Thoracic aorta (tissue), 2 donors: ENCODE measurements around the gene DNAJB2. TPM values are rescaled to one million over a fixed set of nuclear protein-coding genes. Genes with fewer than 3 reads are reported as not detected.
A peak's percentile ranks its signal among the peaks of the same experiment; 100 is the strongest.

Experiments used
- ATAC-seq: fragments of 150-250 bp; one replicate; pipeline ENCODE4 v1.8.0; 2017; ENCODE audit warnings: low read depth; ENCODE audit not compliant: insufficient number of reproducible peaks, low FRiP score
- DNase-seq: peaks from one replicate; pipeline ENCODE4 v3.0.0-alpha.2; 2020; ENCODE audit warnings: low spot score
- H3K27ac ChIP-seq, 2 donors: fragments of 200-600 bp; sonication (generic); 1 replicate in 1 of 2; 2 replicates in 1 of 2; pipeline ENCODE4 v1.5.1; 2016; ENCODE audit warnings: mild to moderate bottlenecking in 2 of 2, moderate library complexity in 2 of 2
- H3K27me3 ChIP-seq: fragments of 200-600 bp; sonication (generic); replicated peaks from 2 replicates; pipeline ENCODE4 v1.6.0; 2016; ENCODE audit warnings: mild to moderate bottlenecking; ENCODE audit not compliant: insufficient read depth
- H3K36me3 ChIP-seq: fragments of 200-600 bp; sonication (generic); one replicate; pipeline ENCODE4 v1.5.1; 2016
- H3K4me1 ChIP-seq, 2 donors: fragments of 200-600 bp; sonication (generic); 1 replicate in 1 of 2; 2 replicates in 1 of 2; pipeline versions ENCODE4 v1.5.1 to v1.6.0; 2016; ENCODE audit warnings: low read depth in 2 of 2, mild to moderate bottlenecking in 1 of 2; ENCODE audit not compliant: control insufficient read depth in 1 of 2
- H3K4me3 ChIP-seq: fragments of 200-600 bp; sonication (generic); 2 replicates; pipeline ENCODE4 v1.5.1; 2016; ENCODE audit warnings: mild to moderate bottlenecking
- H3K9me3 ChIP-seq: fragments of 200-600 bp; sonication (generic); 2 replicates; pipeline ENCODE4 v1.5.1; 2016
- CTCF ChIP-seq: fragments of 200-600 bp; sonication (generic); IDR thresholded peaks from one replicate; pipeline ENCODE4 v1.5.1; 2019; ENCODE audit warnings: antibody characterized with exemption
- total RNA-seq, 2 donors: library from RNA; depleted of rRNA; stranded (reverse); fragments of >200 nt; gene quantifications; one replicate each; pipeline versions ENCODE4 v1.1.0 to v1.2.3, GENCODE V29; 2016

DNAJB2 gene
- total RNA-seq, 2 donors from 2014 or later: 56.9 to 61.2 TPM

GRCh38 chr2:219297766-219298456 lies 18.7 kb downstream of the DNAJB2 start:
- Histone ChIP-seq H3K27ac (no peak overlapping the region), H3K4me3 (no peak overlapping the region), H3K27me3 (no peaks in the 10 kb centered on the region), H3K4me1 (peaks cover 3 to 17% of the 10 kb centered on the region in 2 donors), H3K9me3 (no peaks in the 10 kb centered on the region), H3K36me3 (no peaks in the 10 kb centered on the region)
- no peak for TF ChIP-seq CTCF
- DNase-seq (no peak), ATAC-seq (no peak)

GRCh38 chr2:219298759-219299371 lies 19.7 kb downstream of the DNAJB2 start:
- Histone ChIP-seq H3K36me3 (no peaks in the 10 kb centered on the region), H3K9me3 (no peaks in the 10 kb centered on the region), H3K4me3 (no peak overlapping the region), H3K27ac (no peak overlapping the region), H3K4me1 (peaks cover 3 to 16% of the 10 kb centered on the region in 2 donors), H3K27me3 (no peaks in the 10 kb centered on the region)
- peak; percentile 65 for DNase-seq
- no peak for ATAC-seq
- TF ChIP-seq CTCF: peak; percentile 99

GRCh38 chr2:219299372-219299760 lies 20.2 kb downstream of the DNAJB2 start:
- no peak for DNase-seq
- Histone ChIP-seq H3K4me3 (no peak overlapping the region), H3K27ac (no peak overlapping the region), H3K36me3 (no peaks in the 10 kb centered on the region), H3K4me1 (peaks cover under 1 to 11% of the 10 kb centered on the region in 2 donors), H3K27me3 (no peaks in the 10 kb centered on the region), H3K9me3 (no peaks in the 10 kb centered on the region)
- TF ChIP-seq CTCF: no peak
- ATAC-seq: no peak

GRCh38 chr2:219300022-219300421 lies 20.9 kb downstream of the DNAJB2 start:
- Histone ChIP-seq H3K36me3 (no peaks in the 10 kb centered on the region), H3K27ac (no peak overlapping the region), H3K4me3 (no peak overlapping the region), H3K27me3 (no peaks in the 10 kb centered on the region), H3K9me3 (no peaks in the 10 kb centered on the region), H3K4me1 (peaks cover 0 to 8% of the 10 kb centered on the region in 2 donors)
- ATAC-seq (no peak), DNase-seq (no peak)
- TF ChIP-seq CTCF: no peak

- no peak for DNase-seq
- no peaks in the 10 kb centered on the region for H3K36me3 ChIP-seq
- H3K4me3 ChIP-seq: no peak overlapping the region
- ATAC-seq: no peak
- peaks cover 0 to 4% of the 10 kb centered on the region in 2 donors for H3K4me1 ChIP-seq
- no peak overlapping the region for H3K27ac ChIP-seq
- no peaks in the 10 kb centered on the region for H3K27me3 ChIP-seq
- TF ChIP-seq CTCF: no peak
- no peaks in the 10 kb centered on the region for H3K9me3 ChIP-seq
Measured at GRCh38 chr2:219302412-219302968, 23.3 kb downstream of the DNAJB2 start.
